Measurements from ENCODE around the gene GLE1.

GLE1 gene

GRCh38 chr9:128504485-128505413, at the start of gene GLE1:
Gene GLE1, plus strand, starts transcription at chr9:128504719. Its CDS starts 87 bp downstream, at chr9:128504806.
- peak; percentile 97 for DNase-seq (ENCODE audit: low read depth)

- DNase-seq (ENCODE audit: low read depth) = no peak
Observed at GRCh38 chr9:128454991-128455390, 49.5 kb upstream of the GLE1 start.

- peak; percentile 98 for DNase-seq (ENCODE audit: low read depth)
Observed at GRCh38 chr9:128455849-128456612, 48.5 kb upstream of the GLE1 start, which contains the start of gene ODF2. Gene ODF2, plus strand, starts transcription at chr9:128456006. Its CDS starts 86 bp downstream, at chr9:128456092.

- peak; percentile 52 for DNase-seq (ENCODE audit: low read depth)
Observed at GRCh38 chr9:128456613-128457061, 47.9 kb upstream of the GLE1 start.

GRCh38 chr9:128457207-128457606, 47.3 kb upstream of the GLE1 start:
- no peak for DNase-seq (ENCODE audit: low read depth)

GRCh38 chr9:128459011-128459410, 45.5 kb upstream of the GLE1 start:
- DNase-seq (ENCODE audit: low read depth) = no peak

GRCh38 chr9:128469070-128469469, 35.4 kb upstream of the GLE1 start:
- DNase-seq (ENCODE audit: low read depth) = no peak

GRCh38 chr9:128470560-128470959, 34.0 kb upstream of the GLE1 start:
- DNase-seq (ENCODE audit: low read depth) = no peak

GRCh38 chr9:128473104-128473503, 31.4 kb upstream of the GLE1 start:
- DNase-seq (ENCODE audit: low read depth) = no peak

- no peak for DNase-seq (ENCODE audit: low read depth)
Observed at GRCh38 chr9:128475867-128476266, 28.7 kb upstream of the GLE1 start.

GRCh38 chr9:128479262-128479661, 25.3 kb upstream of the GLE1 start:
- DNase-seq (ENCODE audit: low read depth) = no peak

- DNase-seq (ENCODE audit: low read depth) = no peak
Observed at GRCh38 chr9:128481561-128481960, 23.0 kb upstream of the GLE1 start.

GRCh38 chr9:128482186-128482585, 22.3 kb upstream of the GLE1 start:
- no peak for DNase-seq (ENCODE audit: low read depth)

- DNase-seq (ENCODE audit: low read depth) = no peak
Observed at GRCh38 chr9:128484686-128485413, 19.7 kb upstream of the GLE1 start.

GRCh38 chr9:128485414-128485855, 19.1 kb upstream of the GLE1 start:
- no peak for DNase-seq (ENCODE audit: low read depth)

- no peak for DNase-seq (ENCODE audit: low read depth)
Observed at GRCh38 chr9:128486201-128486600, 18.3 kb upstream of the GLE1 start.

GRCh38 chr9:128493424-128493823, 11.1 kb upstream of the GLE1 start:
- no peak for DNase-seq (ENCODE audit: low read depth)

- no peak for DNase-seq (ENCODE audit: low read depth)
Observed at GRCh38 chr9:128494108-128494745, 10.3 kb upstream of the GLE1 start.

- DNase-seq (ENCODE audit: low read depth) = no peak
Observed at GRCh38 chr9:128494746-128495129, 9.8 kb upstream of the GLE1 start.

- DNase-seq (ENCODE audit: low read depth) = no peak
Observed at GRCh38 chr9:128495296-128495695, 9.2 kb upstream of the GLE1 start.

GRCh38 chr9:128495804-128496417, 8.6 kb upstream of the GLE1 start:
- DNase-seq (ENCODE audit: low read depth) = no peak
